HG02623 (cell line): ENCODE measurements around the gene CC2D2B.
A peak's percentile ranks its signal among the peaks of the same experiment; 100 is the strongest.
"Not testable (repeated sequence)": the region's sequence is repeated elsewhere in the genome, so short reads cannot be mapped to it uniquely, and the experiment has no call there.

Source experiments
- ATAC-seq: cut with Tn5 transposase; IDR thresholded peaks from one replicate; pipeline ENCODE4 v1.9.1; 2021; ENCODE audit warnings: moderate library complexity; ENCODE audit not compliant: unreplicated experiment

Gene CC2D2B, protein sequence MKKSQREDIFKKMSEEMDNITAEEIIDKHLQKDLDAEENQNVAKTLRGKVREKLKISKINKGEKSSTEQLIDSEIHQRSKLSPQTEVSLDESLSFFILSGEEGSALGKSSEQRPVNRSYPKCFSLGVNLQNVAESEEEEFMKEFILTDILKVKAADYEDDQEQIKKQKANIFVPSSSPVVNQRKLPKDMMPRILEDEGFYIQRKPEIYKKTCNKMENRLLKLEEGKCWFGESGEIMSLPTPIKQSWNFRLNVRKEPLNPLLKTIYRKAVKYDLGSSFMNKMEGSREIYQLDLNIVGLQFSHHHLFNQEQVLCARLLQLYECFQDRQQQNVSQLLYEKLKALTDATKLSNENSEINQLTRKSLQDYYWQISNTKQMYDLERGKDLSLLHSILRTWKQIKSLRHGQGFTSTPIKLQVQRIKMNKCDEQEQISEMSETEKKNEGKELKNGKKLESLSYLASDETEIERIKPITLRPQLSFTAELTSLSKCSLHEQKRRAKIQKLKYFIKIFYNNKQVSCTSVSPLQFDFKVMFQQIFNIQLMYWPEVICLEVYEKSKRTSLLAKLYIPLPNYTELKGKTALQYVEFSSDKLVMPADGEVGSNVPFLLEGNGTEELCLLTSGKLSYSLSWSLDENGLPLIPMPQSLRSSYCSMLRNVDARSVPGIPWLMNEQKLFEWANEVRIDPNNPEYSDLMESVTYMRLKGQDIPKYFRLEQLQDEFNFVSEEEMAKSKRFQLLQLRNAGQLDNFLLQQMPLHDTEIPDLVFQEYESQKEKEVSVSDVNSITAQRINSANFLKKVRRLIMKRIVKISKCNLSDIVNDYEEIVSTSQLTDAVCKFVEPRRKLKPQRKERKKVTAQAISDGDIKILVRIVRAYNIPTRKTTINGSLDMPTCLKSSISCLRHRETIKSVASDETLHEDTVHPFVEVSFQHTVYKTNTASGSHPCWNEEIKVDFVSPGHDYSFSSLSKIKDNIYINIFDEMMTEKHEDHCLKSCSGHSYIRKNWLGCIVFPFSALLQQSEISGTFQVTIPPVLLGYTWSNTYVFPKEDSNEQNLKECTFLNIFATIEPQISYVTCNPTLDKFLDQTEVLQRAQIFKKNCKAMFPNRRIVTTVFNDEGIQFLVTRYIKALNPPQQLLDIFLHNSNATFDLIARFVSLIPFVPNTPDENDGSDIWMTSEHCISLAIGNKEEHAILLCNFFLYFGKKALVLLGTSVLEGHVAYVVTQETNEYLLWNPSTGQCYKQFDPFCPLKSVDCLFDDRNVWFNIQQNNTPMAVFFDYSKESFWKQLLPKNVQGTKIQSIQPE (N-terminal part only)

DNA sequence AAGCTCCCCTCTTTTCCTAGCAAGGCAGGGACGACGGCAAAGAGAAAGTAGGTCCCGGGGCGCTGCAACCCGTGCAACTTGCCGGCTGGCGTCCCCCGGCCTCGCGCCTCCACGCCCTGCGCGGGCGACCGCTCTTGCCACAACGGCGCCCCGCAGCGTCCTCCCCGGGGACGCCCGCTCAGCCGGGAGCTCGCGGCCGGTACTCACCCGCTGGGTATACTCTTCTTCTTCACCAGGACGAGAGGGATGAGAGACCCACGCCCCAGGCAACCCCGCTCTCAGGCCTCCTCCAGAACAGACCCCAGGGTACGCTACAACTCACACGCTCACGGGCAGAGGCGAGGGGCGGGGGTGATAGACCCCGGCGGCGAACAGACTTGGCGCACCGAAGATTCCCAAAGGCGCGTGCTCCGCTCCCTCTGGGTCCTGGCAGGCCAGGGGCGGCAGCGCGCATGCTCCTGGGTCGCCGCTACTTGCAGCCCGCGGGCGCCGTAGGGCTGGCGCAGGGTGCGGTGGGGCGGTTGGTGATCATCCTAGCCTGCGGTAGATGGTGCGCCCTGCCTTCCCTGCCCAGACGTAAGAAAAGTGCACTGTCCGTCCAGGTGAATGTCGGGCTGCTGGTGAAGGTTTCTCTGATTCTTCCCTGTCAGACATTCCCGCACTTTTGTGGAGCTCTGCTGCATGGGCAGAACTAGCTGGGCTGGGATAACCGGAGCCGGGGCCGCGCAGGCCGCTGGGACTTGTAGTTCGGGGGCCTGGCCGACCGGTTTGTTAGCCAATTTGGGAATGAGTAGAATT, at the start of gene CC2D2B:
Gene CC2D2B (plus strand): TSS at position 520 of the 798 bp plus-strand sequence. CDS start 3,349 bp downstream, outside the sequence.
- peak; percentile 90 for ATAC-seq

DNA sequence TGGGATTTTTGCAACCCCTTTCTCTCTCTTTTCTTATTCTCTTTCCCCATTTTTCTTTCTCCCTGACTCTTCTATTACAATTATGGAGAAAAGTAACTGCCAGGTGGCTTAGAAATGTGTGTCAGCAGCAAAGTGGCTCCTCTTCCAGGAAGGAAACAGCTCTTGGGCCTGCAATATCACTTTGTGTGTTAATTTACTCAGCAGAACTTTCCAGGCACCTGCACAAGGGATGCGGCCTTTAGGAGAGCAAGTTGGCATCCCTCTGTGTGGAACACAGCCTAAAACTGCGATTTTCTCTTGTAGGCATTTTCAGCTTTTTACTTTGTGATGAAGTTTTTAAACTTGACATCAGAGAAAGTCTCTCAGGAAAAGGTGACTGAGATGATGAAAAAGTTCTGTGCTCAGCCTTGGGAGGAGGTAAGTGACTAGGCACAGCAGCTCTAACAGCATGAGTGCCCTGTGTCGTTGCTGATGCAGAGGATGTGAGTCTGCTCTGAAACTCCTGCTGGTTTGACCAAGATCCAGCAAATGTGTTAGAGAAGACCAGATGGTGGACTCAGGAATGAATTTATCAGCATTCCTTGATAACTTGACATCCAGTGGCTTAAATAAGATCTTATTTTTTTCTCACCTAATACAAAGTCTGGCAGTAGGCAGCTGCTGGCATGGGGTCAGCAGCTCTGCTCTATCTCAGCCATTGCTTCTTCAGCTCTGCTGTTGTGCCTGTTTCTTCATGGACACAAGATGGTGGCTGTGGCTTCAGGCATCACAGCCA, 47.4 kb upstream of the CC2D2B start:
- no peak for ATAC-seq

DNA sequence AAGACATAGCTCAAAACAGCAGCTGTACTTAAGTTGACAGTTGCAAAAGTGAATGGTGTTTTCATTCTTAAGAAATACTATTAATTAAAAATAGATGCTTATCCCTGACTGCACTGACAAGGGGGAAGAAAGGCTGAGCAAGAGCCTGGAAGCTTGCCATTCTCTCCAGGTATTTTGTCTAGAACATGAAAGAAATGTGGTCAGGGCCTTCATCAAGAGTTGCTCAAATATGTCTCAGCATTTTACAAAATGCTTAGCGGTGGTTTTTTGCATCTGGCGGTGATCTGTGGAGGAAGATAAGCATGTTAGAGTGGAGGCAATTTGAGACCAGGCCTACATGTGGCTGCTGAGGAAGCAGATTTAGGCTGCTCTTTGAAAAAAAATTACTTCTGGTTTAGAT, 46.4 kb upstream of the CC2D2B start:
- ATAC-seq: no peak

DNA sequence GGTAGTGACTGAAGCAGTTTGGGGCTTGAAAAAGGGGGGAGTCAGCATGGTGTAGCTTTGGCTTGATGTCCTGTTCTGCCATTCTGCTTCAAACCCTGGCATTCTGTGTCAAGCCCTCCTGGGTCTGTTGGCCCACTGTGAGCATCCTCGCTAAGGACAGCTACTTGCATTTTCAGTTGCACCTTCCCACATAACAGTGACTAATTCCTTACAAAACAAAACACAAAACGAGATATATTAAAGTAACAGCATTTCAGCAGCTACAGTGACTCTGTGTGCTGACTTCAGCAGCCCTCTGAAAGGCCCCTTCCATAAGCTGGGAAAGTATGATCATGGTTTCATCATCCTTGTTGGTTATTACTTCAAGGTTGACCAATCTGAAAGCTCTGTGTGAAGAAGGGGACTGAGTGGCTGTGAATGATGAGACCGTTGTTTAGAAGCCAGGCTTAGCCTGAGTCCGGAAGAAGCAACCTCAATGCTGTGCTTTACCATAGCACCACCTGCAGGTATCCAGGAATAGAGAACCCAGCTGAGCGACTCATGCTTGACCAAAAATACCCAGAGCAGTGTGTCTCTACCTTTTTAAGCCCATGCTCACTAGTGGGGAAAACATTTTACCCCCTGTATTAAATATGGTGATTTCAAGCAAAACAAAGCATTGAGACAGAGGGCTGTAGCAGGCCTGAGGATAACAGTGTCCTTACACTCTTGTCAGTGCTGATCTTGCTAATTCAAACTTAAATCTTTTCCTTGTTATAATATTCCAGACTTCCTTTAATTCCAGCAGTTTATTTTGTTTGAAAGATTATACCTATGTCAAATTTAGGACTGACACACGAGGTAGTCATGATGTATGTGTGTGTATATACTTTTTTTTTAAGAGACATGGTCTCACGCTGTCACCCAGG, 42.6 kb upstream of the CC2D2B start:
- ATAC-seq: peak; percentile 84

DNA sequence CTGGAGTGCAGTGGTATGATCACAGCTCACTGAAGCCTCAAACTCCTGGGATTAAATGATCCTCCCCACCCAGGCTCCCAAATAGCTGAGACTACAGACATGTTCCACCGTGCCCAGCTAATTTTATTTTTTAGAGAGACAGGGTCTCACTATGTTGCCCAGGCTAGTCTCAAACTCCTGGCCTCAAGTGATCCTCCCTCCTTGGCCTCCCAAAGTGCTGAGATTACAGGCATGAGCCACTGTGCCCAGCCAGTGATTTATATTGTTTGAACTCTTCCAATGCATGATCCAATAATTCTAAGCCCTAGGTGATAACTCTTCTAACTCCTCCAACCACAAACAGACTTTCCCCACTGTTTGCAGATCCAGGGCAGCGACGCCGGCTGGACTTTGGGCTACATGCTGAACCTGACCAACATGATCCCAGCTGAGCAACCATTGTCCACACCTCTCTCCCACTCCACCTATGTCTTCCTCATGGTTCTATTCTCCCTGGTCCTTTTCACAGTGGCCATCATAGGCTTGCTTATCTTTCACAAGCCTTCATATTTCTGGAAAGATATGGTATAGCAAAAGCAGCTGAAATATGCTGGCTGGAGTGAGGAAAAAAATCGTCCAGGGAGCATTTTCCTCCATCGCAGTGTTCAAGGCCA, 41.8 kb upstream of the CC2D2B start:
- ATAC-seq: no peak

DNA sequence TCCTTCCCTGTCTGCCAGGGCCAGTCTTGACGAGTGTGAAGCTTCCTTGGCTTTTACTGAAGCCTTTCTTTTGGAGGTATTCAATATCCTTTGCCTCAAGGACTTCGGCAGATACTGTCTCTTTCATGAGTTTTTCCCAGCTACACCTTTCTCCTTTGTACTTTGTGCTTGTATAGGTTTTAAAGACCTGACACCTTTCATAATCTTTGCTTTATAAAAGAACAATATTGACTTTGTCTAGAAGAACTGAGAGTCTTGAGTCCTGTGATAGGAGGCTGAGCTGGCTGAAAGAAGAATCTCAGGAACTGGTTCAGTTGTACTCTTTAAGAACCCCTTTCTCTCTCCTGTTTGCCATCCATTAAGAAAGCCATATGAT, 41.3 kb upstream of the CC2D2B start:
- ATAC-seq: no peak

DNA sequence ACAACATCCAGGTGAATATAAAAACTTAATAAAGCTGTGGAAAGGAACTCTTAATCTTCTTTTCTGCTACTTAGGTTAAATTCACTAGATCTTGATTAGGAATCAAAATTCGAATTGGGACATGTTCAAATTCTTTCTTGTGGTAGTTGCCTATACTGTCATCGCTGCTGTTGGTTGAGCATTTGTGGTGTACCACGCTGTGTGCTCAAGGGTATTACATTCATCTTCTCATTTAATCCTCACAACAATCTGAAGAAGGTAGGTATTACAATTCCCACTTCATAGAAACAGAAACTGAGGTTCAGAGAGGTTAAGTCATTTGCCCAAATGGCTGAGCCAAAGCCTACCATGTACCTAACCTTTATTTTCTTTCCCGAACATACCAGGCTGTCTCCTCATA, 39.9 kb upstream of the CC2D2B start:
- no peak for ATAC-seq

DNA sequence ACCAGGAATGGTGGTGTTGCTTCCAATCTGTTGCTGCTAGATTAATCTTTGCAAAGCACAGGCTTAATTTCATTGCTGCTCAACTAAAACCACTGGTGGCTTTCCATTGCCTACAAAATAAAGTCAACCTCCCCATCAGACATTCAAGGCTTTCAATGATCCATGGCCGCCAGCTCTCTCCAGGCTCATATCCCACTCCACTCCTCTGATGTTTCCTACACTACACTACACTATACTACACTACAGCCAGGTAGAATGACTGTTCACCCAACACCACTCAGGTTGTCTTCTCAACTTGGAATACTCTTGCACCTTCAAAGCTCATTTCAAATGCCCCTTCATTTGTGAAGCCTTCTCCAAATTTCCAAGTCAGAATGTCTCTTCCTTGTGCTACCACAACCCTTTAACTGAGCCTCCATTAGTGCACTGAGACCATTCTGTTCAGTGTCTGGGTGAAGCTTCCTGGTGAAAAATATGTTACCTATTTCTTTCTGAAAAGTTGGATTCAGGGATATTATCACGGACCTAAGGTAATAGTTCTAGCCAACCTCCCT, 35.5 kb upstream of the CC2D2B start:
- ATAC-seq: no peak

DNA sequence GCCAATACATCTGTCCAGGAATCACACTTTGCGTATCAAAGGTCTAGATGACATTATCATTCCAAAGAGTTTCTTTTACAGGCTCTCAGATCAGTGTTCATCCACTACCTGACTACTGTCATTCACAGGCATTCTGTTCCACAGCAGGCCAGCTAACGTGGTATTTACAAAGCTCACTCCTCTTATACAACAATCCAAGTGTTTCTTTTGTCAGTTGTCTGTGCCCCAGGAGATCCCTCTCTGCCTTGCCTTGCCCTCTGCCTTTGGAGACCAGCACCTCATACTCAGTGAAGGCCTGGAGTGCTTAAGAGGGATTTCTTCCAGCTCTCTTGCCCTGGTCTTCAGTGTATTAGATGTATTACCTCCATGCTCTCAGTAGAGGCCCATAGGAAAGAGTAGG, 34.6 kb upstream of the CC2D2B start:
- no peak for ATAC-seq

DNA sequence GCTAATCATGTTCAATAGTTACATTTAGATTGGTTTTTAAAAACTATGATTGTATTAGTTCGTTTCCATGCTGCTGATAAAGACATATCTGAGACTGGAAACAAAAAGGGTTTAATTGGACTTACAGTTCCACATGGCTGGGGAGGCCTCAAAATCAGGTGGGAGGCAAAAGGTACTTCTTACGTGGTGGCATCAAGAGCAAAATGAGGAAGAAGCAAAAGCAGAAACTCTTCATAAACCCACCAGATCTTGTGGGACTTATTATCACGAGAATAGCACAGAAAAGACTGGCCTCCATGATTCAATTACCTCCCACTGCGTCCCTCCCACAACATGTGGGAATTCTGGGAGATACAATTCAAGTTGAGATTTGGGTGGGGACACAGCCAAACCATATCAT, 34.1 kb upstream of the CC2D2B start:
- ATAC-seq: no peak

DNA sequence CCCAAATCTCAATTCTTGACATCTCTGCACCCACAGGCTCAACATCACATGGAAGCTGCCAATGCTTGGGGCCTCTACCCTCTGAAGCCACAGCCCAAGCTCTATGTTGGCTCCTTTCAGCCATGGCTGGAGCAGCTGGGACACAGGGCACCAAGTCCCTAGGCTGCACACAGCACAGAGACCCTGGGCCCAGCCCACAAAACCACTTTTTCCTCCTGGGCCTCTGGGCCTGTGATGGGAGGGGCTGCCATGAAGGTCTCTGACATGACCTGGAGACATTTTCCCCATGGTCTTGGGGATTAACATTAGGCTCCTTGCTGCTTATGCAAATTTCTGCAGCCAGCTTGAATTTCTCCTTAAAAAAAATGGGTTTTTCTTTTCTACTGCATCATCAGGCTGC, 33.0 kb upstream of the CC2D2B start:
- ATAC-seq: not testable (repeated sequence)

DNA sequence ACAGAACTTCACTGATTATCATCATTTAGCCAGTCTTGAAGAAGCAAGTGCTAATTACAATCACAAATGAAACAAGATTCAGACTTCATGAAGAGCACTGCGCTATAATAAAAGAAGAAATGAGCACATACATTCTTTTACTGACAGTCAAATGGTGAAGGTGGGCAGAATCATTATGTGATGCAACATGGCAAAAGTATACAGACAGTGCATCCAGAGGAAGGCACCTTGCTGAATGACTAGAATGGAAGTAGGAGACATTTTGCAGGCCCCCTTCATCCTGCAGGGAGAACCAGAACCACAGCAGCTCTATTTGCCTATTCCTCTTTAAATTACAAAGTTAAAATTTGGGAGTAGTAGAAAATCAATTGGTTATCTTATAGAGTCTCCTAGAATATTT, 31.0 kb upstream of the CC2D2B start:
- ATAC-seq: no peak

DNA sequence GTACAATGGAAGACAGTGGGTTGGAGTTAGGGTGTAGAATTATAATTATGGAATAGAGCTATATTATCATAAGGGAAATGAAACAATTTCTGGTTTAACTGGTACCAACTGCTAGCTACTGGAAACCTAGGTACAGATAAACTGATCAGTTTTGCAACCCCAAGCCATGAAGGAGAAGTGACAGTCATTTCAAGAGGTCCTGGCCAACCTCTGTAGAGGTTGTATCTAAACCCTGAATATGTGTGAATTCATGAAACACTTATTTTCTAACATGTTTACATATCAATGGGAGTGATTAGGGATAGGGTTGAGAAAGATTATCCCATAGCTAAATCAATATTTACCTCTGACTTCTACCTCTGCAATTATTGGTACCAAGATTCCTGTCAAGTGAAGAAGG, 29.9 kb upstream of the CC2D2B start:
- ATAC-seq: no peak

DNA sequence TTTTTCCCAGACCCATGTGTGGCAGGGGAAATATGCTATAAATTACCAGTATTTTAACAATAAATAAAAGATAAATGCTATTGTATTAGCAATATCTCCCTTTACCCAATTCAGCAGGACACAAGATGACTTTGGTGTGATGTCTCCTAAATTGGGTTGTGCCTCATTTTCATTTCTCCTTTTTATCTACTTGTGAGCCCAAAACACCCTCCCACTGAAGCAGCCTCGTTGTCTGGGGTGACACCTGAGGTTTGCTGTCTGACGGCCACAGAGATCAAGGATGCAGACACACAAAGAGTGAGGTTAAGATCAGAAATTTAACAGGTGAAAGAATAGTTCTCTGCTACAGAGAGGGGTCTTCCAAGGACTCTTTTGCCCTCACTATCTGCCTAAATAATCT, 27.1 kb upstream of the CC2D2B start:
- peak; percentile 51 for ATAC-seq

DNA sequence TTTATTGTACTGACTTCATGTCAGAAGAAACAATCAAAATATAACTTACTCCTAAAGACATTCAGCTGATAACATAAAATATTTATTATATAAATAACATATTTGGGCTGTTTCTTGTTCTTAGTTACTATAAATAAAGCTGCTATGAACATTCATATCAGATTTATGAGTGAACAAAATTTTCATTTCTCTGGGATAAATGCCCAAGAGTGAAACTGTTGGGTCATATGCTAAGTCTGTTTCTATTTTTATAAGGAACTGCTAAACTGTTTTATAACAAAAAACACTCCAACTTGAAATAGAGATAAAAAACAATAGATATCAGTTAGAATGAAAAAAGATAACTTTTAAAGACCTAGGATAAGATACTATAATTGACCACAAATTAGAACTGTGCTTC, 26.5 kb upstream of the CC2D2B start:
- ATAC-seq: no peak

DNA sequence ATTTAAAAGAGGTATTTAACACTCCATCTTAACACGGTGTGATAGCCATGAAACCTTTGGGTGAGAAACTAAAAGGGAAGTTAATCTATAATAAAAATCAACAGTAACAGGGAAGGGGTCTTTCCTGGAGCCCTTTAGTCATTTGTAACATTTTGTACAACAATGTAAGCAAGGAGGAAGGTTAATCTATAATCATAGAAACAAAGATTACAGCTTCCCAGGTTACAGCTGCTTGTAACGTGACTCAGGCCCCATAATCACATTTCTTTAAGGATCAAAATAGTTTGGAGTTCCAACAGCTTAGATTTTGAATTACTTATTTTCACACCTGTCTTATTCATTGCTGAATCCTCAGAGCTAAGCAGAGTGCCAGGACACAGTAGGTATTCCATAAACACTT, 17.9 kb upstream of the CC2D2B start:
- ATAC-seq: no peak

DNA sequence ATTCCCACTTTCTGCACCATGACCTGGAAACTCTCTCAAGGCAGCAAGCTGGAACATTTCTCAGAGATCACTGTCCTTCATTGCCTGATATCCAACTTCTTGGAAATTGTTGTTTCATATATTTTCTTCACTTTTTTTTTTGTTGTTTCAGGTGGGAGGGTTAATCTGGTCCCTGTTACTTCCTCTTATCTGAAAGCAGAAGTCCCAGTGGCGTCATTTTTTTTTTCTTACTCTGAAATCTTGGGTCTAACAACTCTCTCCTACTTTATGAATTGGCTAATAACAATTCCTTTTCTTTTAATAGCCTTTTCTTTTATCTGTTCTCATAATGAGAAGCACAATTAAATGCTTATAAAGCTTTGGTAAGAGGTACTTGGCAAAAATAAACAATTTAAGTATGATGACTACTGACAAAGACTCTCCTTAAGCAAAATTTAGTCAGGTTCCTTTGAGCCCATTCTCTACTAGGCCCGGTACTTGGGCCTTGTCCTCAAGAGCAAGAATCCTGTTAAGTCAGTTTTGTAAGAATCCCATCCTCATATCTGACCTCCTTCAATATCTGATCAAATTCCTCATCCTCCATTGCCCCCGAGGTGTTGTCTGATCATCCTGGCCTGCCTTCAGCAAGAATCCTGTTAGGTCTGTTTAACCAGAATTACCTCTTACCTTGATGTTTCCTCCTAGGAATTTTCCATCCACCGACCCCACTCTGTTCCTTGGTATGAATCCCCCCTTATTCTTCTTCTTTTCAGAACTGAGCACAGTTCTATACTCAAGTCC, 11.5 kb upstream of the CC2D2B start:
- no peak for ATAC-seq
